ENCODE results near the gene ARF1.

DNA sequence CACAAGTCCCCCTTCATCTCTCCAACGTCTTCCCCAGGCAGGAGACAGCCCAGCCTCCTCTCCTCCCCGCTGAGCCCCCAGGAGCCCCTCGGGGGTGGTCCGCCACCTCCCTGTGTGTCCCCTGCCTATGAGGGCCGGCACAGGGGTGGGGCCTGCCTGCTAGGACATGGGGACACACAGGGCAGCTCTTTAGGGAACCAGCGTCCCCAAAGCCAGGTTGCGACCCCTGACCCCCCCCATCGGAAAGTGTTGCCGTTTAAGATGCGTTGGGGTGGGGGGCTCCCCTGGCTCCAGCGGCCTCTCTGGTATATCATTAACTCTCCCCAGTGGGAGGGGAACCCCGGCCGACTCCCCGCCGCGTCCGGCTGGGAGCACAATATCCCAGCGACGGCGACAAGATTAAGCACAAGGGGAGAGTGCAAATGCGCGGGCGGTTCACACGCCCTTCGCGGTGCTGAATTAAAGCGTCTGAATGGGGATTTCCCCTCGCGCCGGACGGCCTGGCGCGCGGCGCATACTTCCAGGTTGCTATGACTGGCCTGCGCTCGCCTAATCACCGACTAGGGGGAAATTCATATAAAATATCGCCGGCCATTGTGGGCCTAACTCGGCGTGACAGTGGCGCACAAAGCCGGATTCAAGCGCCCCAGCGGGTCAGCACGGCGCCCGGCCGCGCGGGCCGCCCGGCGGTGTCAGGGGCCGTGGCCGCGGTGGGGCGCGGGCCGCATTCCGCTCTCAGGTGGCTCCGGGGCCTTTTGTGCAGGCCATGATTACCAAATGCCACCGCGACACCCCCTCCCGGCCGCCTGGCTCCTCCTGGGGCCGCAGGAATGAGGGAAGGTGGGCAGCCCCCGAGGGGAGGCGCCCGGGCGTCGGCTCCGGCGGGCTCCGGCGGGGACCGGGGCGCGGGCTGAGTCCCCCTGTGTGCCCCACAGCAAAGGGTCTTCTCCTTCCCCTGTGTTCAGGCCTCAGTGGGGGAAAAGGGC, 44.8 kb upstream of the ARF1 start:
- TF ChIP-seq EZH2phosphoT487 (conservative IDR thresholded peaks at IDR 0.05; ENCODE audit: low read length): no peak
- TF ChIP-seq, protein P1, sequence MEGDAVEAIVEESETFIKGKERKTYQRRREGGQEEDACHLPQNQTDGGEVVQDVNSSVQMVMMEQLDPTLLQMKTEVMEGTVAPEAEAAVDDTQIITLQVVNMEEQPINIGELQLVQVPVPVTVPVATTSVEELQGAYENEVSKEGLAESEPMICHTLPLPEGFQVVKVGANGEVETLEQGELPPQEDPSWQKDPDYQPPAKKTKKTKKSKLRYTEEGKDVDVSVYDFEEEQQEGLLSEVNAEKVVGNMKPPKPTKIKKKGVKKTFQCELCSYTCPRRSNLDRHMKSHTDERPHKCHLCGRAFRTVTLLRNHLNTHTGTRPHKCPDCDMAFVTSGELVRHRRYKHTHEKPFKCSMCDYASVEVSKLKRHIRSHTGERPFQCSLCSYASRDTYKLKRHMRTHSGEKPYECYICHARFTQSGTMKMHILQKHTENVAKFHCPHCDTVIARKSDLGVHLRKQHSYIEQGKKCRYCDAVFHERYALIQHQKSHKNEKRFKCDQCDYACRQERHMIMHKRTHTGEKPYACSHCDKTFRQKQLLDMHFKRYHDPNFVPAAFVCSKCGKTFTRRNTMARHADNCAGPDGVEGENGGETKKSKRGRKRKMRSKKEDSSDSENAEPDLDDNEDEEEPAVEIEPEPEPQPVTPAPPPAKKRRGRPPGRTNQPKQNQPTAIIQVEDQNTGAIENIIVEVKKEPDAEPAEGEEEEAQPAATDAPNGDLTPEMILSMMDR (IDR thresholded peaks at IDR 0.05; ENCODE audit: insufficient read depth, low read length, poor library complexity, severe bottlenecking): no peak

All from SU-DHL-6 (cell line).